HEK293 (cell line): ENCODE measurements around the gene OXA1L.
A peak's percentile ranks its signal among the peaks of the same experiment; 100 is the strongest.

Experiments used
- CTCF ChIA-PET: fragments of 350-600 bp; formaldehyde crosslinking; extraction: SDS; loops from one replicate; lab custom pipeline; 2021; ENCODE audit warnings: antibody characterized with exemption; lab: Yijun Ruan, JAX
- POLR2A ChIA-PET: fragments of 300-600 bp; formaldehyde crosslinking; extraction: SDS; loops from one replicate; lab custom pipeline; 2020; ENCODE audit warnings: antibody characterized with exemption, inconsistent platforms; lab: Yijun Ruan, JAX
- H3K27ac ChIP-seq: fragments of 200-500 bp; sonication (Bioruptor generic); 2 replicates; pipeline ENCODE4 v1.5.1; 2014; ENCODE audit warnings: low read depth, low read length, control low read depth, inconsistent platforms; ENCODE audit errors: extremely low read depth
- H3K36me3 ChIP-seq, 2 experiments: fragments of 200-500 bp in 1 of 2; sonication (Bioruptor generic) in 1 of 2; 1 replicate in 1 of 2; 2 replicates in 1 of 2; pipeline ENCODE4 v1.5.1; 2014 to 2017; ENCODE audit warnings: inconsistent platforms in 2 of 2, low read length in 2 of 2; ENCODE audit not compliant: control insufficient read depth in 2 of 2, insufficient read depth in 1 of 2
- H3K4me1 ChIP-seq: fragments of 200-500 bp; sonication (Bioruptor generic); 2 replicates; pipeline ENCODE4 v1.5.1; 2014; ENCODE audit warnings: mild to moderate bottlenecking, low read length, inconsistent platforms; ENCODE audit not compliant: control insufficient read depth, insufficient read depth
- H3K4me3 ChIP-seq: 2 replicates; pipeline ENCODE4 v1.5.1; 2011; ENCODE audit warnings: low read depth, mild to moderate bottlenecking, control low read depth, low read length, moderate library complexity
- H3K9me3 ChIP-seq: fragments of 200-500 bp; sonication (Bioruptor generic); 2 replicates; pipeline ENCODE4 v1.5.1; 2014; ENCODE audit warnings: low read depth, low read length, inconsistent platforms; ENCODE audit not compliant: control insufficient read depth, insufficient read depth
- HOXA7 ChIP-seq: sonication (generic); formaldehyde crosslinking; IDR thresholded peaks from 2 replicates; pipeline ENCODE4 v1.8.1; 2022; ENCODE audit warnings: missing genetic modification reagents, borderline replicate concordance
- ZEB2 ChIP-seq: fragments of 450-650 bp; formaldehyde crosslinking; IDR thresholded peaks from 2 replicates; pipeline ENCODE4 v1.5.1; 2016; ENCODE audit warnings: missing biosample characterization, missing genetic modification characterization
- ZNF10 ChIP-seq: fragments of 450-650 bp; formaldehyde crosslinking; IDR thresholded peaks from 2 replicates; pipeline ENCODE4 v1.5.1; 2017; ENCODE audit warnings: missing biosample characterization, missing genetic modification characterization
- ZNF157 ChIP-seq: fragments of 450-650 bp; formaldehyde crosslinking; IDR thresholded peaks from 2 replicates; pipeline ENCODE4 v1.5.1; 2016; ENCODE audit warnings: missing biosample characterization, missing genetic modification characterization
- ZNF175 ChIP-seq: fragments of 450-650 bp; formaldehyde crosslinking; IDR thresholded peaks from 2 replicates; pipeline ENCODE4 v1.5.1; 2016; ENCODE audit warnings: missing biosample characterization, missing genetic modification characterization
- ZNF2 ChIP-seq: fragments of 450-650 bp; formaldehyde crosslinking; IDR thresholded peaks from 2 replicates; pipeline ENCODE4 v1.5.1; 2016; ENCODE audit warnings: missing biosample characterization, missing genetic modification characterization
- ZNF223 ChIP-seq: fragments of 450-650 bp; formaldehyde crosslinking; IDR thresholded peaks from 2 replicates; pipeline ENCODE4 v1.5.1; 2016; ENCODE audit warnings: missing biosample characterization, missing genetic modification characterization
- ZNF23 ChIP-seq: fragments of 450-650 bp; formaldehyde crosslinking; IDR thresholded peaks from 2 replicates; pipeline ENCODE4 v1.5.1; 2016; ENCODE audit warnings: missing biosample characterization, missing genetic modification characterization, borderline replicate concordance
- ZNF24 ChIP-seq: fragments of 450-650 bp; formaldehyde crosslinking; IDR thresholded peaks from 2 replicates; pipeline ENCODE4 v1.5.1; 2016; ENCODE audit warnings: missing biosample characterization, missing genetic modification characterization
- ZNF266 ChIP-seq: fragments of 450-650 bp; formaldehyde crosslinking; IDR thresholded peaks from 2 replicates; pipeline ENCODE4 v1.5.1; 2016; ENCODE audit warnings: missing biosample characterization, missing genetic modification characterization, low read depth
- ZNF473 ChIP-seq: fragments of 450-650 bp; formaldehyde crosslinking; IDR thresholded peaks from 2 replicates; pipeline ENCODE4 v1.5.1; 2017; ENCODE audit warnings: missing biosample characterization, missing genetic modification characterization
- ZNF548 ChIP-seq: fragments of 450-650 bp; formaldehyde crosslinking; IDR thresholded peaks from 2 replicates; pipeline ENCODE4 v1.5.1; 2016; ENCODE audit warnings: missing biosample characterization, missing genetic modification characterization
- ZNF600 ChIP-seq: fragments of 450-650 bp; formaldehyde crosslinking; IDR thresholded peaks from 2 replicates; pipeline ENCODE4 v1.5.1; 2016; ENCODE audit warnings: missing biosample characterization, missing genetic modification characterization
- ZNF629 ChIP-seq: fragments of 450-650 bp; formaldehyde crosslinking; IDR thresholded peaks from 2 replicates; pipeline ENCODE4 v1.5.1; 2017; ENCODE audit warnings: missing biosample characterization, missing genetic modification characterization
- ZXDB ChIP-seq: fragments of 450-650 bp; formaldehyde crosslinking; IDR thresholded peaks from 2 replicates; pipeline ENCODE4 v1.5.1; 2016; ENCODE audit warnings: missing biosample characterization, missing genetic modification characterization
- TF ChIP-seq, protein P1 (sequence below): fragments of 450-650 bp; formaldehyde crosslinking; IDR thresholded peaks from 2 replicates; pipeline ENCODE4 v1.5.1; 2016; ENCODE audit warnings: missing biosample characterization, missing genetic modification characterization
- TF ChIP-seq, protein P2 (sequence below): fragments of 450-650 bp; formaldehyde crosslinking; IDR thresholded peaks from 2 replicates; pipeline ENCODE4 v1.5.1; 2017; ENCODE audit warnings: missing biosample characterization, mild to moderate bottlenecking, missing genetic modification characterization, moderate library complexity
- TF ChIP-seq, protein P3 (sequence below): fragments of 450-650 bp; formaldehyde crosslinking; IDR thresholded peaks from 2 replicates; pipeline ENCODE4 v1.5.1; 2016; ENCODE audit warnings: missing biosample characterization, missing genetic modification characterization, borderline replicate concordance
- TF ChIP-seq, protein P4 (sequence below): fragments of 450-650 bp; formaldehyde crosslinking; IDR thresholded peaks from 2 replicates; pipeline ENCODE4 v1.5.1; 2016; ENCODE audit warnings: missing biosample characterization, missing genetic modification characterization

The OXA1L gene

DNA sequence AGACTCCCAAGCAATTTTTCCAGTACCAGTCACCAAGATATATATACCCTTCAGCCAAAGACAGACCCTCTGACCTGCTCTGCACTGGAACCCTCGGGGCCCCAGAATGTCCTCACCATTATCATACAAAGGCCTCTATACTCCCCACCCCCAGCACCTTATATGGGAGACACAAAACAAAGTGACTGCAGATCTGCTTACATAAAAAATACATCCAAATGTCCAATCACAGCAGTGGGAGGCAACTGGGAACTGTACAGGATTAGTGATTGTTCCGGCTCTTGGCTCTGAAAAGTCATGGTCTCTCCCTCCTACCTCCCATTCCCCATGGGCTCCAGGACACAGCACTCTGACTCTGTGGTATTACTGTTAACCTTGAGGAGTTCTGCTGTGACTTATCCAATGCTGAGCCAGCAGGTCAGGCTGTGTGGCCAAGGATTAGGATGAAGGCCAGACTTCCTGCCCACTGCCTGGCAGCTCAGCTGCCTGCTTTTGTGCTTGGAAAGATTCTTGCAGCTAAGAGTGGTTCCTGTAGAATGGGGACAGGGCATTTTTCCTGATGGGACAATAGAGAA is 13.7 kb downstream of the OXA1L start:
- Histone ChIP-seq H3K4me3 (no peak overlapping the region), H3K36me3 (peaks cover 0 to 3% of the 10 kb centered on the region in 2 experiments; a peak in 1 of 3 replicates), H3K9me3 (no peaks in the 10 kb centered on the region), H3K4me1 (no peaks in the 10 kb centered on the region), H3K27ac (no peak overlapping the region)
- ChIA-PET POLR2A (no interaction called here), CTCF (interaction anchor here (0.6 to 3.5 kb wide), 3 partner anchors 41 to 73 kb away, joined by 3 to 18 read pairs (median 3); no protein-coding TSS in a partner anchor)
- TF ChIP-seq ZNF600 (tag by site-specific recombination), result 0 out of 2 replicates have a peak, but pooled peaks have one; percentile 32
- TF ChIP-seq, protein P1, sequence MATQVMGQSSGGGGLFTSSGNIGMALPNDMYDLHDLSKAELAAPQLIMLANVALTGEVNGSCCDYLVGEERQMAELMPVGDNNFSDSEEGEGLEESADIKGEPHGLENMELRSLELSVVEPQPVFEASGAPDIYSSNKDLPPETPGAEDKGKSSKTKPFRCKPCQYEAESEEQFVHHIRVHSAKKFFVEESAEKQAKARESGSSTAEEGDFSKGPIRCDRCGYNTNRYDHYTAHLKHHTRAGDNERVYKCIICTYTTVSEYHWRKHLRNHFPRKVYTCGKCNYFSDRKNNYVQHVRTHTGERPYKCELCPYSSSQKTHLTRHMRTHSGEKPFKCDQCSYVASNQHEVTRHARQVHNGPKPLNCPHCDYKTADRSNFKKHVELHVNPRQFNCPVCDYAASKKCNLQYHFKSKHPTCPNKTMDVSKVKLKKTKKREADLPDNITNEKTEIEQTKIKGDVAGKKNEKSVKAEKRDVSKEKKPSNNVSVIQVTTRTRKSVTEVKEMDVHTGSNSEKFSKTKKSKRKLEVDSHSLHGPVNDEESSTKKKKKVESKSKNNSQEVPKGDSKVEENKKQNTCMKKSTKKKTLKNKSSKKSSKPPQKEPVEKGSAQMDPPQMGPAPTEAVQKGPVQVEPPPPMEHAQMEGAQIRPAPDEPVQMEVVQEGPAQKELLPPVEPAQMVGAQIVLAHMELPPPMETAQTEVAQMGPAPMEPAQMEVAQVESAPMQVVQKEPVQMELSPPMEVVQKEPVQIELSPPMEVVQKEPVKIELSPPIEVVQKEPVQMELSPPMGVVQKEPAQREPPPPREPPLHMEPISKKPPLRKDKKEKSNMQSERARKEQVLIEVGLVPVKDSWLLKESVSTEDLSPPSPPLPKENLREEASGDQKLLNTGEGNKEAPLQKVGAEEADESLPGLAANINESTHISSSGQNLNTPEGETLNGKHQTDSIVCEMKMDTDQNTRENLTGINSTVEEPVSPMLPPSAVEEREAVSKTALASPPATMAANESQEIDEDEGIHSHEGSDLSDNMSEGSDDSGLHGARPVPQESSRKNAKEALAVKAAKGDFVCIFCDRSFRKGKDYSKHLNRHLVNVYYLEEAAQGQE (tag by site-specific recombination), result no peak

DNA sequence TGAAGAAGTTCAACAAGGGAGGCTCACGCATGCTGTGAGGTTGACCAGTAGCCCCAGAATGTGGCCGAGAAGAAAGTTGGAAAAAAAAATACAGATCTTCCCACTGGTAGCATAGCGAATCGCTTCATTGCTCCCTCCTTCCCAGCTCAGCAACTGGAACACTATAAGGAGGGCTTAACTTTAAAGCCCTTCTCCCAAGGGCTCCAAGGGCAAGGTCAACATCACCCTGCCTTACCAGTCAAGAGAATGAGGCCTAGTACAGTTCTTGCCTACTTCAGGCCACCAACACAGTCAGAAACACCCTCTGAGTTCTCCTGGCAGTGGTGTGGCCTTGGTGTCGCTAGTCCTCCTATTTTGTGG is 14.4 kb downstream of the OXA1L start:
- ChIA-PET POLR2A (no interaction called here), CTCF (interaction anchor here (0.6 to 3.5 kb wide), 8 partner anchors 13 to 224 kb away, joined by 3 to 18 read pairs (median 4); partner anchors contain the start of gene OR6J1)
- no peaks in the 10 kb centered on the region for H3K36me3 ChIP-seq

DNA sequence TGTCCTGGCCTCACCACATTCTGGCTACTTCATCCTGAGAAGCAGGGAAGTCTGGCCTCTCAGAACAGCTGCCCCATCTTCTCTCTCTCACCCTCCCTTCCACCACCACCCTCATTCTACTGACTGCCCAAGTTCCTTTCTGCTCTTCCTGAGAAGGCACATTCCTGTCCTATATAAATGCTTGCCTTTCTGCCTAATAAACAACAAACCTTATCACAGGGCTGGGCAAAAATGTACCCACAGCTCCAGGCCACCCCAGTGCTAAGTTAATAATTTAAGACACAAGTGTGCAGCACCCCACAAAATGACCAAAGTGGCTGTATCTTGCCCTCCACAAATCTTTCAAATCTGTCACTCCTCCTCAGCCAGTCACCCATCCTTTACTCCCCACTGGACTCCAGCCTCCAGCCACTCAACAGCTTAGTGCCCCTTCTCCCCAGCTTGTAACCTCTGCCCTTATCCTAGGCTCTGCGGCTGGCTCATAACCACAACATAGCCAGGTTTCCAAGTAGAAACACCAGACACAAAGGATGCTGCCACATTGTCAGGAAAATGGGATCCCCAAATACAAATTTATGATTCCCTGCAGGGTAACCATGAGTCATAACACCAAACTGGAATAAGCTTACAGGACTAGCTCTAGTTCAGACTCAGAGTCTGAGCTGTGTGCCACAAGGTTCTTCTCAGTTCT is 15.0 kb downstream of the OXA1L start:
- H3K4me1 ChIP-seq, result no peaks in the 10 kb centered on the region
- ChIA-PET CTCF (interaction anchor here (0.6 to 3.5 kb wide), 13 partner anchors 8 to 287 kb away, joined by 3 to 18 read pairs (median 4); partner anchors contain the start of gene OR6J1), POLR2A (interaction anchor here (0.5 to 1.7 kb wide), 2 partner anchors 10 to 15 kb away, joined by 5 to 7 read pairs; partner anchors contain the start of gene OXA1L)
- H3K4me3 ChIP-seq, result no peak overlapping the region
- no peaks in the 10 kb centered on the region for H3K36me3 ChIP-seq
- H3K27ac ChIP-seq, result no peak overlapping the region
- TF ChIP-seq ZNF548 (tag by site-specific recombination), result 0 out of 2 replicates have a peak, but pooled peaks have one; percentile 26
- TF ChIP-seq, protein P2, sequence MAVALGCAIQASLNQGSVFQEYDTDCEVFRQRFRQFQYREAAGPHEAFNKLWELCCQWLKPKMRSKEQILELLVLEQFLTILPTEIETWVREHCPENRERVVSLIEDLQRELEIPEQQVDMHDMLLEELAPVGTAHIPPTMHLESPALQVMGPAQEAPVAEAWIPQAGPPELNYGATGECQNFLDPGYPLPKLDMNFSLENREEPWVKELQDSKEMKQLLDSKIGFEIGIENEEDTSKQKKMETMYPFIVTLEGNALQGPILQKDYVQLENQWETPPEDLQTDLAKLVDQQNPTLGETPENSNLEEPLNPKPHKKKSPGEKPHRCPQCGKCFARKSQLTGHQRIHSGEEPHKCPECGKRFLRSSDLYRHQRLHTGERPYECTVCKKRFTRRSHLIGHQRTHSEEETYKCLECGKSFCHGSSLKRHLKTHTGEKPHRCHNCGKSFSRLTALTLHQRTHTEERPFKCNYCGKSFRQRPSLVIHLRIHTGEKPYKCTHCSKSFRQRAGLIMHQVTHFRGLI (tag by site-specific recombination), result no peak
- TF ChIP-seq, all 188 proteins: peak for 1
- no peaks in the 10 kb centered on the region for H3K9me3 ChIP-seq

More for the DNA sequence above, 14.4 kb downstream of the OXA1L start:
- H3K27ac ChIP-seq, result no peak overlapping the region
- H3K4me1 ChIP-seq, result no peaks in the 10 kb centered on the region
- no peaks in the 10 kb centered on the region for H3K9me3 ChIP-seq
- no peak overlapping the region for H3K4me3 ChIP-seq
- TF ChIP-seq ZNF629 (tag by site-specific recombination) (no peak), ZNF10 (tag by site-specific recombination) (no peak), ZXDB (tag by site-specific recombination) (no peak), ZNF157 (tag by site-specific recombination) (no peak)

DNA sequence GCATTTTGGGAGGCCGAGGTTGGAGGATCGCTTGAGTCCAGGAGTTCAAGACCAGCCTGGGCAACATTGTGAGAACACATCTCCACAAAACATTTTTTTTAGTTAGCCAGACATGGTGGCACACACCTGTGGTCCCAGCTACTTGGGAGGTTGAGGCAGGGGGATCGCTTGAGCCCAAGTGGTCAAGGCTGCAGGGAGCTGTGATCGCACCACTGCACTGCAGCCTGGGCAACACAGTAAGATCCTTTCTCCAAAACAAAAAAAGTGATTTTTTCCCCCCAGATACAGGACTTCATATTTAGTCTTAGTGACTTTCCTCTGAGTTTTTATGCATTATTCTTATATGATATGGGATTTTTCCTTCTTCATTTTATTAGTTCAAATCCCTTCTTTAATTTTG is 20.2 kb downstream of the OXA1L start:
- Histone ChIP-seq H3K4me1 (no peaks in the 10 kb centered on the region), H3K4me3 (no peak overlapping the region), H3K27ac (no peak overlapping the region), H3K36me3 (no peaks in the 10 kb centered on the region), H3K9me3 (no peaks in the 10 kb centered on the region)
- CTCF ChIA-PET, result interaction anchor here (0.7 kb wide), 1 partner anchor 109 kb away, joined by 4 read pairs; no protein-coding TSS in a partner anchor
- POLR2A ChIA-PET, result no interaction called here
- TF ChIP-seq HOXA7 (CRISPR knock-in tag) (no peak), ZNF266 (tag by site-specific recombination) (no peak), ZNF23 (tag by site-specific recombination) (no peak), ZNF24 (no peak), ZNF223 (tag by site-specific recombination) (no peak), ZNF2 (tag by site-specific recombination) (no peak), ZNF175 (tag by site-specific recombination) (no peak), ZEB2 (tag by site-specific recombination) (no peak), ZNF473 (tag by site-specific recombination) (no peak)
- TF ChIP-seq, protein P3, sequence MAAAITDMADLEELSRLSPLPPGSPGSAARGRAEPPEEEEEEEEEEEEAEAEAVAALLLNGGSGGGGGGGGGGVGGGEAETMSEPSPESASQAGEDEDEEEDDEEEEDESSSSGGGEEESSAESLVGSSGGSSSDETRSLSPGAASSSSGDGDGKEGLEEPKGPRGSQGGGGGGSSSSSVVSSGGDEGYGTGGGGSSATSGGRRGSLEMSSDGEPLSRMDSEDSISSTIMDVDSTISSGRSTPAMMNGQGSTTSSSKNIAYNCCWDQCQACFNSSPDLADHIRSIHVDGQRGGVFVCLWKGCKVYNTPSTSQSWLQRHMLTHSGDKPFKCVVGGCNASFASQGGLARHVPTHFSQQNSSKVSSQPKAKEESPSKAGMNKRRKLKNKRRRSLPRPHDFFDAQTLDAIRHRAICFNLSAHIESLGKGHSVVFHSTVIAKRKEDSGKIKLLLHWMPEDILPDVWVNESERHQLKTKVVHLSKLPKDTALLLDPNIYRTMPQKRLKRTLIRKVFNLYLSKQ (tag by site-specific recombination), result no peak
- TF ChIP-seq, protein P4, sequence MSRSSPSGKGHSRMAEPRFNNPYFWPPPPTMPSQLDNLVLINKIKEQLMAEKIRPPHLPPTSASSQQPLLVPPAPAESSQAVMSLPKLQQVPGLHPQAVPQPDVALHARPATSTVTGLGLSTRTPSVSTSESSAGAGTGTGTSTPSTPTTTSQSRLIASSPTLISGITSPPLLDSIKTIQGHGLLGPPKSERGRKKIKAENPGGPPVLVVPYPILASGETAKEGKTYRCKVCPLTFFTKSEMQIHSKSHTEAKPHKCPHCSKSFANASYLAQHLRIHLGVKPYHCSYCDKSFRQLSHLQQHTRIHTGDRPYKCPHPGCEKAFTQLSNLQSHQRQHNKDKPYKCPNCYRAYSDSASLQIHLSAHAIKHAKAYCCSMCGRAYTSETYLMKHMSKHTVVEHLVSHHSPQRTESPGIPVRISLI (tag by site-specific recombination), result no peak
